Transverse colon (tissue), 4 donors: Measurements from ENCODE around the gene SEPTIN2.

Source experiments
- EP300 ChIP-seq: sonication (generic); formaldehyde crosslinking; IDR thresholded peaks from one replicate; pipeline ENCODE4 v1.6.1; 2017; ENCODE audit warnings: antibody characterized with exemption, low read depth
- POLR2A ChIP-seq: fragments of 450-650 bp; IDR thresholded peaks from one replicate; pipeline ENCODE4 v1.6.1; 2016; ENCODE audit warnings: antibody characterized with exemption, mild to moderate bottlenecking, moderate library complexity
- POLR2AphosphoS5 ChIP-seq, 3 donors: sonication (generic); formaldehyde crosslinking; IDR thresholded peaks; one replicate each; pipeline ENCODE4 v1.6.1; 2016; ENCODE audit warnings: antibody characterized with exemption in 3 of 3
- TF ChIP-seq, protein P1 (sequence below), 5 experiments: fragments of 200-600 bp in 3 of 5; fragments of 450-650 bp in 2 of 5; sonication (generic) in 3 of 5; IDR thresholded peaks; 1 replicate in 2 of 5; 2 replicates in 3 of 5; pipeline ENCODE4 v1.5.1; 2016 to 2017; ENCODE audit warnings: antibody characterized with exemption in 5 of 5, inconsistent platforms in 3 of 5, mild to moderate bottlenecking in 2 of 5, moderate library complexity in 1 of 5

DNA sequence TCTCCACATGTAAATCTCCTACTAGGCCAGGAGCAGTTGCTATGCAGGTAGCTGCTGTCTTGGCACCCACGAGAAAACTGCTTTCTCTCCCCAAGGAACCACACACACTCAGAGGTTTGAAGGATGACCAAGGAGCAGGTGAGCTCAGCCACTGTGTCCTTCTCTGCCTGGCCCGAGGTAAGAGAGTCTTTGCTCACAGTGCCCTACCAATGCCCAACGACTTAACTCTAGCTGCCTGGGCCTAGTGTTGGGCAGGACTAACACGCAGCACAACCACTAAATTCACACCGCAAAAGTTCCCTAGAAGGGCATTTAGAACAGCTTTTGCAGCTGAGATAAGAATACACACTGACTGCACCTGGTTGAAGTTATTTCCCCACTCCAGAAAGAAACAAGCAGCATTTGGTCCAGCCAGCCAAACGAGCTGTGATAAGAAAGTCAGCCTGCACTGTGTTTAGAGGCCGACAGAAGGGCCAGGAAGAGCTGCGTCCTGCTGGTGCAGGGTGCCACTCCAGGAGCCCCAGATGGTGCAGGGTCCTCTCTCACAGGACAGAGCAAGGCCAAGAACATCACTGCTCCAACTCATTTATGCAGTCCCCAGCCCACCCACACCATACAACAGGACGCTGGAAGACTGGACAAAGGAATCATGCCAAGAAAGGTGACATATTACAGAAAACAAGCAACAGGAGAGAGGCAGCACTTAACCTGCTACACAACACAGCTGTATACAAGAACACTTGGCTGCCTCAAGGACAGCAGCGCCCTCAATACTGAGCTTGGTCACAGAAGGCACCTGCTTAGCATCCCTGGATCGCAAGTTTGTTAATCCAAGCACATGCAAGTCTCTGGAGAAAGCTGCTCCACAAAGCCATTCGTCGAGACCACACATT lies 12.7 kb upstream of the SEPTIN2 start:
- TF ChIP-seq, protein P1, sequence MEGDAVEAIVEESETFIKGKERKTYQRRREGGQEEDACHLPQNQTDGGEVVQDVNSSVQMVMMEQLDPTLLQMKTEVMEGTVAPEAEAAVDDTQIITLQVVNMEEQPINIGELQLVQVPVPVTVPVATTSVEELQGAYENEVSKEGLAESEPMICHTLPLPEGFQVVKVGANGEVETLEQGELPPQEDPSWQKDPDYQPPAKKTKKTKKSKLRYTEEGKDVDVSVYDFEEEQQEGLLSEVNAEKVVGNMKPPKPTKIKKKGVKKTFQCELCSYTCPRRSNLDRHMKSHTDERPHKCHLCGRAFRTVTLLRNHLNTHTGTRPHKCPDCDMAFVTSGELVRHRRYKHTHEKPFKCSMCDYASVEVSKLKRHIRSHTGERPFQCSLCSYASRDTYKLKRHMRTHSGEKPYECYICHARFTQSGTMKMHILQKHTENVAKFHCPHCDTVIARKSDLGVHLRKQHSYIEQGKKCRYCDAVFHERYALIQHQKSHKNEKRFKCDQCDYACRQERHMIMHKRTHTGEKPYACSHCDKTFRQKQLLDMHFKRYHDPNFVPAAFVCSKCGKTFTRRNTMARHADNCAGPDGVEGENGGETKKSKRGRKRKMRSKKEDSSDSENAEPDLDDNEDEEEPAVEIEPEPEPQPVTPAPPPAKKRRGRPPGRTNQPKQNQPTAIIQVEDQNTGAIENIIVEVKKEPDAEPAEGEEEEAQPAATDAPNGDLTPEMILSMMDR (IDR thresholded peaks at IDR 0.05), result no peak
- TF ChIP-seq POLR2A (no peak), POLR2AphosphoS5 (IDR thresholded peaks at IDR 0.05) (no peak), EP300 (no peak)
